ENCODE measurements around the gene ANKRD31. TPM values are rescaled to one million over a fixed set of nuclear protein-coding genes. Genes with fewer than 3 reads are reported as not detected.
"Not testable (repeated sequence)": the region's sequence is repeated elsewhere in the genome, so short reads cannot be mapped to it uniquely, and the experiment has no call there.

Gene ANKRD31
- total and polyA plus RNA-seq, 2 donors, result 0.05 to 0.69 TPM

- no peaks in the 10 kb centered on the region for H3K4me1 ChIP-seq (ENCODE audit: insufficient read depth)
- H3K36me3 ChIP-seq (ENCODE audit: insufficient read depth), result no peaks in the 10 kb centered on the region
- WGBS, result 80% methylated on average over 2 of the region's 2 CpGs
- no peak overlapping the region for H3K27ac ChIP-seq (ENCODE audit: low read depth)
- no peak overlapping the region for H3K4me3 ChIP-seq (ENCODE audit: low read depth, low read length)
- DNase-seq (ENCODE audit: extremely low spot score), result no peak
These were observed 24.0 kb upstream of the ANKRD31 start for GRCh38 chr5:75260708-75261107.

- not testable (repeated sequence) for DNase-seq (ENCODE audit: extremely low spot score); H3K4me3 ChIP-seq (ENCODE audit: low read depth, low read length); H3K27ac ChIP-seq (ENCODE audit: low read depth); H3K4me1 ChIP-seq (ENCODE audit: insufficient read depth); H3K36me3 ChIP-seq (ENCODE audit: insufficient read depth)
- 85% methylated on average over 4 of the region's 4 CpGs for WGBS
These were observed 13.8 kb upstream of the ANKRD31 start for GRCh38 chr5:75250452-75250851.

- WGBS, result 90% methylated on average over 2 of the region's 2 CpGs
- Histone ChIP-seq H3K27ac (ENCODE audit: low read depth) (no peak overlapping the region), H3K4me3 (ENCODE audit: low read depth, low read length) (no peak overlapping the region), H3K4me1 (ENCODE audit: insufficient read depth) (no peaks in the 10 kb centered on the region), H3K36me3 (ENCODE audit: insufficient read depth) (no peaks in the 10 kb centered on the region)
- DNase-seq (ENCODE audit: extremely low spot score), result no peak
These were observed 8.3 kb upstream of the ANKRD31 start for GRCh38 chr5:75245023-75245422.

GRCh38 chr5:75243510-75243909 lies 6.8 kb upstream of the ANKRD31 start:
- Histone ChIP-seq H3K36me3 (ENCODE audit: insufficient read depth) (no peaks in the 10 kb centered on the region), H3K4me3 (ENCODE audit: low read depth, low read length) (no peak overlapping the region), H3K27ac (ENCODE audit: low read depth) (no peak overlapping the region), H3K4me1 (ENCODE audit: insufficient read depth) (no peaks in the 10 kb centered on the region)
- no peak for DNase-seq (ENCODE audit: extremely low spot score)
- 74% methylated on average over 5 of the region's 5 CpGs for WGBS

GRCh38 chr5:75243100-75243499 lies 6.4 kb upstream of the ANKRD31 start:
- Histone ChIP-seq H3K36me3 (ENCODE audit: insufficient read depth) (no peaks in the 10 kb centered on the region), H3K27ac (ENCODE audit: low read depth) (no peak overlapping the region), H3K4me1 (ENCODE audit: insufficient read depth) (no peaks in the 10 kb centered on the region), H3K4me3 (ENCODE audit: low read depth, low read length) (no peak overlapping the region)
- WGBS, result 81% methylated on average over 1 of the region's 1 CpG
- DNase-seq (ENCODE audit: extremely low spot score), result no peak

DNA sequence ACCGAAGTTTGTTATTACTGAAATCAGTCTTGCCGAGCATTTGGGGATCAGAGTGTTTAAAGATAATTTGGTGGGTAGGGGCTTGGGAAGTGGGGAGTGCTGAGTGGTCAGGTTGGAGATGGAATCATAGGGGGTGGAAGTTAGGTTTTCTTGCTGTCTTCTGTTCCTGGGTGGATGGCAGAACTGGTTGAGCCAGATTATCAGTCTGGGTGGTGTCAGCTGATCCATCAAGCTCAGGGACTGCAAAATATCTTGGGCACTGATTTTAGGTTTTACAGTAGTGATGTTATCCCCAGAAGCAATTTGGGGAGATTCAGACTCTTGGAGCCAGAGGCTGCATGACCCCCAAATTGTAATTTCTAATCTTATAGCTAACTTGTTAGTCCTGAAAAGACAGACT lies 5.4 kb upstream of the ANKRD31 start:
- WGBS, result 75% methylated on average over 2 of the region's 2 CpGs
- H3K27ac ChIP-seq (ENCODE audit: low read depth), result no peak overlapping the region
- H3K36me3 ChIP-seq (ENCODE audit: insufficient read depth), result no peaks in the 10 kb centered on the region
- no peaks in the 10 kb centered on the region for H3K4me1 ChIP-seq (ENCODE audit: insufficient read depth)
- no peak overlapping the region for H3K4me3 ChIP-seq (ENCODE audit: low read depth, low read length)
- no peak for DNase-seq (ENCODE audit: extremely low spot score)

DNA sequence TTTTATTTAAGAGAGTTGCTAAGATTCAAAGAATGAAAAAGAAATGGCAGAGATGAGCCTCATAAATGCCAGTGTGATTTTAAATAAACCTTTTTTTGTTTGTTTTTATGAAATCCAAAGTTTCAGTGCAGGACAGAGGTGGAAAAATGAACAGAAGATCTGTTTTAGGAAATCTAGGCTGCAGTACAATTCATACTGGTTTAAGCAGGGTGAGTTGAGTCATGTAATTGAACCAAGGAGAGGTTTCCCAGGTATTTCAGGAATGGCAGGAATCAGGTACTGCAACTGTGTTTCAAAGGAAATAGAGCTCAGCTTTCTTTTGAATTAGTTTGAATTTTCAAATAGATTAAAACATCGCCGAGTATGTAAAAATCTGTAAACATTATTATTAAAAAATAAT lies 3.0 kb upstream of the ANKRD31 start:
- Histone ChIP-seq H3K4me3 (ENCODE audit: low read depth, low read length) (no peak overlapping the region), H3K36me3 (ENCODE audit: insufficient read depth) (no peaks in the 10 kb centered on the region), H3K27ac (ENCODE audit: low read depth) (no peak overlapping the region), H3K4me1 (ENCODE audit: insufficient read depth) (no peaks in the 10 kb centered on the region)
- no peak for DNase-seq (ENCODE audit: extremely low spot score)
- WGBS, result 92% methylated on average over 2 of the region's 2 CpGs

DNA sequence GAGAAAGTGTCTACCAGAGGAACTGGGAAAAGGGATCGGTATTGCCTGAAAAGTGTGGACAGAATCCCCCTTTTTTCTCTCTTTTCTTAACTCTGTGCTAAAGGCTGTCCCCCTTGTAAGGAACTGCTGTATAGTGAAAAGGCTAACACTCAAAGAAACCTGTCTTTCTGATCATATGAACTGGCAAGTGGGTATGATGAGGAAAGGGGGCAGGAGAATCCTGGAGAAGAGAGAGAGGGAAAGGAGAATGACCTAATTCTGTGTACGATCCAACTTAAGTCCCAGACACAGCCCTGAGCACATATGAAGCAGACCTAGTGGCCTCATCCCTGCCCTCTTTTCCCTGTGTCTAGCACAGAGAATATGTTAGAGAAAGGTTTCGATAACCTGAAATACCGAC lies 967 bp downstream of the ANKRD31 start:
- DNase-seq (ENCODE audit: extremely low spot score), result no peak
- H3K4me3 ChIP-seq (ENCODE audit: low read depth, low read length), result no peak overlapping the region
- no peaks in the 10 kb centered on the region for H3K4me1 ChIP-seq (ENCODE audit: insufficient read depth)
- 91% methylated on average over 4 of the region's 4 CpGs for WGBS
- H3K36me3 ChIP-seq (ENCODE audit: insufficient read depth), result no peaks in the 10 kb centered on the region
- H3K27ac ChIP-seq (ENCODE audit: low read depth), result no peak overlapping the region

- Histone ChIP-seq H3K4me1 (ENCODE audit: insufficient read depth) (no peaks in the 10 kb centered on the region), H3K27ac (ENCODE audit: low read depth) (no peak overlapping the region), H3K4me3 (ENCODE audit: low read depth, low read length) (no peak overlapping the region), H3K36me3 (ENCODE audit: insufficient read depth) (no peaks in the 10 kb centered on the region)
- no peak for DNase-seq (ENCODE audit: extremely low spot score)
These were observed 2.4 kb downstream of the ANKRD31 start for GRCh38 chr5:75234251-75234650.

DNA sequence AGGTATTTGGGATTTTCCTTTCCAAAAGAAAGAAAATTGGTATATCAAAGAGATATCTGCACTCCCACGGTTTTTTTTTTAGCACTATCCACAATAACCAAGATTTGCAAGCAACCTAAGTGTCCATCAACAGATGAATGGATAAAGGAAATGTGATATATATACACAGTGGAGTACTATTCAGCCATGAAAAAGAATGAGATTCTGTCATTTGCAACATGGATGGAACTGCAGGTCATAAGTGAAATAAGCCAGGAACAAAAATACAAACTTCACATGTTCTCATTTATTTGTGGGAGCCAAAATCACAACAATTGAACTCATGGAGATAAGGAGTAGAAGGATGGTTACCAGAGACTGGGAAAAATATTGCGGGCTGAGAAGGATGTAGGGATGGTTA lies 9.8 kb downstream of the ANKRD31 start:
- Histone ChIP-seq H3K4me3 (ENCODE audit: low read depth, low read length) (no peak overlapping the region), H3K27ac (ENCODE audit: low read depth) (no peak overlapping the region), H3K4me1 (ENCODE audit: insufficient read depth) (no peaks in the 10 kb centered on the region), H3K36me3 (ENCODE audit: insufficient read depth) (no peaks in the 10 kb centered on the region)
- 79% methylated on average over 2 of the region's 2 CpGs for WGBS
- DNase-seq (ENCODE audit: extremely low spot score), result no peak

- no peak overlapping the region for H3K4me3 ChIP-seq (ENCODE audit: low read depth, low read length)
- no peaks in the 10 kb centered on the region for H3K4me1 ChIP-seq (ENCODE audit: insufficient read depth)
- DNase-seq (ENCODE audit: extremely low spot score), result no peak
- no peak overlapping the region for H3K27ac ChIP-seq (ENCODE audit: low read depth)
- no peaks in the 10 kb centered on the region for H3K36me3 ChIP-seq (ENCODE audit: insufficient read depth)
These were observed 11.2 kb downstream of the ANKRD31 start for GRCh38 chr5:75225506-75225905.

DNA sequence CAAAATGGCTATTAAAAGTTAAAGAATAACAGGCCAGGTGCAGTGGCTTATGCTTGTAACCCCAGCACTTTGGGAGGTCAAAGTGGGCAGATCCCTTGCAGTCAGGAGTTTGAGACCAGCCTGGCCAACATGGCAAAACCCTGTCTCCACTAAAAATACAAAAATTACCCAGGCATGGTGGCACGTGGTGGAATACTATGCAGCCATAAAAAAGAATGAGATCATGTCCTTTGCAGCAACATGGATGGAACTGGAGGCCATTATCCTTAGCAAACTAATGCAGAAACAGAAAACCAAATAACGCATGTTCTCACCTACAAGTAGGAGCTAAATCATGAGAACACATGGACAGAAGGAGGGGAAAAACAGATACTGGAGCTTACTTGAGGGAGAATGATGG lies 15.9 kb downstream of the ANKRD31 start:
- not testable (repeated sequence) for H3K27ac ChIP-seq (ENCODE audit: low read depth); H3K36me3 ChIP-seq (ENCODE audit: insufficient read depth); DNase-seq (ENCODE audit: extremely low spot score); H3K4me1 ChIP-seq (ENCODE audit: insufficient read depth); H3K4me3 ChIP-seq (ENCODE audit: low read depth, low read length)
- WGBS, result 80% methylated on average over 2 of the region's 2 CpGs

- Histone ChIP-seq H3K36me3 (ENCODE audit: insufficient read depth) (no peaks in the 10 kb centered on the region), H3K4me1 (ENCODE audit: insufficient read depth) (no peaks in the 10 kb centered on the region), H3K27ac (ENCODE audit: low read depth) (no peak overlapping the region), H3K4me3 (ENCODE audit: low read depth, low read length) (no peak overlapping the region)
- no peak for DNase-seq (ENCODE audit: extremely low spot score)
- WGBS, result 56% methylated on average over 4 of the region's 4 CpGs
These were observed 21.8 kb downstream of the ANKRD31 start for GRCh38 chr5:75214928-75215327.

DNA sequence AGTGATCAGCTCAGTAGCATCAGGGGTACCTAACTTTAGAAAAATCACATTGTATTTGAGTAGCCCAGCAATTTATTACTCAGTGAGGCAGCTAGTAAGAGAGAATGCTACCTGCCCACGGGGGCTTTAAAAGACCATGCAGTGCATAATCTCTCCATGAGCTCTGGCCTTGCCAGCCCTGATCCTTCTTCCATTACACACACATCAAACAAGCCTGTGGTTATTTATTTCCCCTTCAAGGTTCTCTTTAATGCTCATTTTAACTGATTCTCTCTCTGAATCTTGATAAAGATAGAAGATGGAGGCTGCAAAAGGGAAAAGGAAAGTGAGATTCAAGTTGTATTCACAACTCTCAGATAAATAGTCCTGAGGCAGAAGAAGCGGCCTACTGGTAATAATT lies 22.3 kb downstream of the ANKRD31 start:
- DNase-seq (ENCODE audit: extremely low spot score), result no peak
- Histone ChIP-seq H3K4me3 (ENCODE audit: low read depth, low read length) (no peak overlapping the region), H3K27ac (ENCODE audit: low read depth) (no peak overlapping the region), H3K4me1 (ENCODE audit: insufficient read depth) (no peaks in the 10 kb centered on the region), H3K36me3 (ENCODE audit: insufficient read depth) (no peaks in the 10 kb centered on the region)
- 66% methylated on average over 2 of the region's 2 CpGs for WGBS

DNA sequence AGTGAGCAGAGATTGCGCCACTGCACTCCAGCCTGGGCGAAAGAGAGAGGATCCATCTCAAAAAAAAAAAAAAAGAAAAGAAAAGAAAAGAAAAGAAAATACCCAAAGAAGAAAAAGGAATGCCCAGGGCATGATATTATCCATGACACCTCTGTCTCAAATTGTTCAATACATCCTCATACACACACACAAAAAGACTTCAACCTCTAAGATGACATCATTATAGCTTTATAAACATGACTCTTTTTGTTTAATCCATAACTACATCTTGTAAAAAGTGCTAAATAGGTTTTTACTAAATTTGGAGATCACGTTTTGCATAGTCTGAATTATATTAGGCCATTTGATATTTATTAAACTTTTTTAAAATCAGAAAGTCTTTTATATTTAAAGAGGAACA lies 33.1 kb downstream of the ANKRD31 start:
- DNase-seq (ENCODE audit: extremely low spot score), result no peak
- no peak overlapping the region for H3K4me3 ChIP-seq (ENCODE audit: low read depth, low read length)
- WGBS, result 63% methylated on average over 3 of the region's 3 CpGs

More for the DNA sequence above, 33.1 kb downstream of the ANKRD31 start:
- Histone ChIP-seq H3K4me1 (ENCODE audit: insufficient read depth) (no peaks in the 10 kb centered on the region), H3K27ac (ENCODE audit: low read depth) (no peak overlapping the region), H3K36me3 (ENCODE audit: insufficient read depth) (no peaks in the 10 kb centered on the region)

Data from urinary bladder (tissue), 4 donors.